Stimulated activated effector memory CD8-positive, alpha-beta T cell treated with anti-CD3 and anti-CD28 coated beads, Interleukin-12 subunit alpha, Interleukin-12 subunit beta, amount 100 ng/mL, for 72 hours (primary cell): Measurements from ENCODE around the gene GCKR.

Experiments
- ATAC-seq: fragments of 150-1000 bp; cut with Tn5 transposase; 2 replicates; pipeline ENCODE4 v1.10.0; 2021
- DNase-seq, 2 donors: peaks; one replicate each; pipeline ENCODE4 v3.0.0; 2021 to 2022; ENCODE audit warnings: low spot score in 2 of 2
- H3K27ac Mint-ChIP-seq: one replicate; pipeline ENCODE4 v1.8.0; 2022; ENCODE audit warnings: mild to moderate bottlenecking, mixed read lengths
- H3K36me3 Mint-ChIP-seq: one replicate; pipeline ENCODE4 v1.8.0; 2022; ENCODE audit warnings: mild to moderate bottlenecking, mixed read lengths
- H3K4me1 Mint-ChIP-seq: one replicate; pipeline ENCODE4 v1.8.0; 2022; ENCODE audit warnings: mixed read lengths
- H3K4me3 Mint-ChIP-seq: one replicate; pipeline ENCODE4 v1.8.0; 2022; ENCODE audit warnings: mild to moderate bottlenecking, mixed read lengths
- H3K9me3 Mint-ChIP-seq: one replicate; pipeline ENCODE4 v1.8.0; 2022; ENCODE audit warnings: mixed read lengths

Gene GCKR, protein sequence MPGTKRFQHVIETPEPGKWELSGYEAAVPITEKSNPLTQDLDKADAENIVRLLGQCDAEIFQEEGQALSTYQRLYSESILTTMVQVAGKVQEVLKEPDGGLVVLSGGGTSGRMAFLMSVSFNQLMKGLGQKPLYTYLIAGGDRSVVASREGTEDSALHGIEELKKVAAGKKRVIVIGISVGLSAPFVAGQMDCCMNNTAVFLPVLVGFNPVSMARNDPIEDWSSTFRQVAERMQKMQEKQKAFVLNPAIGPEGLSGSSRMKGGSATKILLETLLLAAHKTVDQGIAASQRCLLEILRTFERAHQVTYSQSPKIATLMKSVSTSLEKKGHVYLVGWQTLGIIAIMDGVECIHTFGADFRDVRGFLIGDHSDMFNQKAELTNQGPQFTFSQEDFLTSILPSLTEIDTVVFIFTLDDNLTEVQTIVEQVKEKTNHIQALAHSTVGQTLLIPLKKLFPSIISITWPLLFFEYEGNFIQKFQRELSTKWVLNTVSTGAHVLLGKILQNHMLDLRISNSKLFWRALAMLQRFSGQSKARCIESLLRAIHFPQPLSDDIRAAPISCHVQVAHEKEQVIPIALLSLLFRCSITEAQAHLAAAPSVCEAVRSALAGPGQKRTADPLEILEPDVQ

GRCh38 chr2:27496357-27497287, at the start of gene GCKR:
TSS of gene GCKR (plus strand) at chr2:27496839. CDS start at chr2:27496905, 66 bp downstream.
- ATAC-seq (no peak), DNase-seq (no peak)
- H3K27ac Mint-ChIP-seq: no peak within 1 kb of the TSS
- no peaks in the 10 kb centered on the region for H3K36me3 Mint-ChIP-seq
- peaks cover 5% of the 10 kb centered on the region for H3K4me1 Mint-ChIP-seq
- H3K4me3 Mint-ChIP-seq: peak within 1 kb of the TSS; percentile 78
- no peaks in the 10 kb centered on the region for H3K9me3 Mint-ChIP-seq

- H3K4me3 Mint-ChIP-seq: no peak overlapping the region
- peaks cover 28% of the 10 kb centered on the region for H3K36me3 Mint-ChIP-seq
- H3K9me3 Mint-ChIP-seq: no peaks in the 10 kb centered on the region
- no peak for ATAC-seq
- no peak overlapping the region for H3K27ac Mint-ChIP-seq
- no peak for DNase-seq
- no peaks in the 10 kb centered on the region for H3K4me1 Mint-ChIP-seq
These were observed 48.3 kb upstream of the GCKR start for GRCh38 chr2:27448381-27448780.

DNA sequence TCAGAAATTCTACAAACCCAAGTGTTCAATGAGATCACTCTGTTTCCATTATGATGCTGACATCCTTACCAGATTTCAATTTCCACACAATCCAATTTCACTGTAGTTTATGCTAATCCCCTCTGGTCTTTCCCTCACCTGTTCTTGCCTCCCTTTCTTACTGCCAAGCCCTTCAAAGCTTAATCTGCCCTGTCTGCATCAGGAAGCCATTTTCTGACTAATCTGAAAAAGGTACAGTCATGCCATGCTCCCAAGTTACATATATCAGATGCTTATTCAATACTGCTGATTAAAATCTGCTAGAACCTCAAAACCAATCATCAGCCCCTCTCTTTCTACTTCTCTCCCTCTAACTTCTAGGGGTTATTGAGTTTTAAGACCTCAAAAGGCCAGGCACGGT, 45.5 kb upstream of the GCKR start:
- no peak for DNase-seq
- no peaks in the 10 kb centered on the region for H3K4me1 Mint-ChIP-seq
- no peak overlapping the region for H3K27ac Mint-ChIP-seq
- no peak overlapping the region for H3K4me3 Mint-ChIP-seq
- ATAC-seq: peak; percentile 83
- no peaks in the 10 kb centered on the region for H3K9me3 Mint-ChIP-seq
- H3K36me3 Mint-ChIP-seq: peaks cover 21% of the 10 kb centered on the region

DNA sequence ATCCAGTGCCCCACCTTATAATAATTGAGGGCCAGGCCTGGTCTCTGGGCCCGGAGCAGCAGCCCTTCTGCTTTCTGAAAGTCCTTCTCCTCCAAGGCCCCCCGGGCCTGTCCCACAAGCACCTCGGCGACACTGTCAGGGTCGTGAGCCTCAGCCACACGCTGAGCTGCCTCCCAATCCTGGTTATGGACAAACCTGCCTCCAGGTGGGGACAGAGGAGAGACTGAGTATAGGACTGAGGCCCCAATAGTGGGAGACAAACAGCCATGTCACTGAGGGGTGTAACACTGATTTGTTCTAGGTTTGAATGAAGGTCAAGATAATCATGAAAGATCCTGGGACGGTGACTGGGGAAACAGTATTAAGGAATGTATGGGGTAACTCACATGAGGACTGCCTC, 42.7 kb upstream of the GCKR start:
- Mint-ChIP-seq H3K4me1 (no peaks in the 10 kb centered on the region), H3K4me3 (no peak overlapping the region), H3K36me3 (peaks cover 20% of the 10 kb centered on the region), H3K27ac (peak overlapping the region; percentile 86), H3K9me3 (no peaks in the 10 kb centered on the region)
- DNase-seq (no peak), ATAC-seq (no peak)

- DNase-seq: no peak
- Mint-ChIP-seq H3K27ac (no peak overlapping the region), H3K9me3 (no peaks in the 10 kb centered on the region), H3K4me3 (no peak overlapping the region), H3K36me3 (peaks cover 10% of the 10 kb centered on the region), H3K4me1 (no peaks in the 10 kb centered on the region)
- no peak for ATAC-seq
These were observed 35.5 kb upstream of the GCKR start for GRCh38 chr2:27461118-27461517.

- Mint-ChIP-seq H3K4me3 (no peak overlapping the region), H3K27ac (no peak overlapping the region), H3K9me3 (no peaks in the 10 kb centered on the region), H3K36me3 (no peaks in the 10 kb centered on the region), H3K4me1 (no peaks in the 10 kb centered on the region)
- DNase-seq (no peak), ATAC-seq (no peak)
These were observed 32.2 kb upstream of the GCKR start for GRCh38 chr2:27464443-27464842.

- Mint-ChIP-seq H3K36me3 (peaks cover 17% of the 10 kb centered on the region), H3K4me1 (no peaks in the 10 kb centered on the region), H3K9me3 (no peaks in the 10 kb centered on the region), H3K4me3 (no peak overlapping the region), H3K27ac (no peak overlapping the region)
- DNase-seq (no peak), ATAC-seq (no peak)
These were observed 24.7 kb upstream of the GCKR start for GRCh38 chr2:27471961-27472360.

DNA sequence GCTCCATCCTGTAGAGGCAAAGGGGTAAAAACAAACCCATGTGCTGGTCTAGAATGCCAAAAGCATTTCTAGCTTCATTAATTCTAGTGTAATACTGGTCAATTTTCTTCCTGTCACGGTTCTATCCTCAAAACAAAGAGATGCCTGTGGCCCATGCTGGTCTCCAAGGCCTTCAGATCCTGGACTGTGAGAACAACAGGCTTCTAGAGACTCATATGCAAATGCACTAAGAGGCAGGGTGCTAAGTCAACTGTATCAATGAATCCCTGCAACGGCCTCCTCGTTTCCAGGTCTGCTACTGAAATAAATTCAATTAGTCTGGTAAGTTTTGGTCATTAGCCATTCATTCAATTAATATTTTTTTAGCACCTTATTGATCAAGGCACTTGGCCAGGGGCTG, 11.1 kb upstream of the GCKR start:
- ATAC-seq (no peak), DNase-seq (no peak)
- no peaks in the 10 kb centered on the region for H3K9me3 Mint-ChIP-seq
- no peak overlapping the region for H3K4me3 Mint-ChIP-seq
- H3K36me3 Mint-ChIP-seq: peaks cover 20% of the 10 kb centered on the region
- peaks cover 15% of the 10 kb centered on the region for H3K4me1 Mint-ChIP-seq
- no peak overlapping the region for H3K27ac Mint-ChIP-seq

GRCh38 chr2:27489118-27489497, 7.5 kb upstream of the GCKR start:
- Mint-ChIP-seq H3K4me3 (peak overlapping the region; percentile 84), H3K36me3 (peaks cover under 1% of the 10 kb centered on the region), H3K27ac (peak overlapping the region; percentile 83), H3K9me3 (no peaks in the 10 kb centered on the region), H3K4me1 (peaks cover 15% of the 10 kb centered on the region)
- ATAC-seq (no peak), DNase-seq (no peak)

GRCh38 chr2:27489498-27490397, 6.9 kb upstream of the GCKR start, which contains the start of gene IFT172:
TSS of gene IFT172 (minus strand) at chr2:27489743. CDS start at chr2:27489653, 90 bp downstream.
- DNase-seq: peak; percentile 91 to 98
- no peaks in the 10 kb centered on the region for H3K36me3 Mint-ChIP-seq
- H3K4me3 Mint-ChIP-seq: peak within 1 kb of the TSS; percentile 84

DNA sequence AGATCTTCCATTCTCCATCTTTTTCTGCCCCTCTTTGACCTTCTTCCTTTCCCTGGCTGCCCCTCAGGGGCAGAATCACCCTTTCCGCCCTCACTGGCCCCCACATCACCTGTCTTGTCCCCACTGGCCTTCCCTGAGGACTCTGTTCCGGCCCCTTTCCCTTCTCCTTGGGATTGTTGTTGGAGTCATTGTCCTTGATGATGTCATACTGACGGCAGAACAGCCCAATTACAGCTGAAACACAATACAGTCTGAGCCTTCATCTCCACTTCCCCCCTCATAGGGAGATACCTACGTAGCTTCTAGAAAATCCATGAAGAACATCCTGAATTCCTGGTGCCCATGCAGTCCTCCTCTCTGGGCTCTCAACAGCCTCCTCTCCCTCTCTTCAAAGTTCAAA, 4.1 kb upstream of the GCKR start:
- DNase-seq (no peak), ATAC-seq (no peak)
- peaks cover 20% of the 10 kb centered on the region for H3K4me1 Mint-ChIP-seq
- no peaks in the 10 kb centered on the region for H3K9me3 Mint-ChIP-seq
- H3K4me3 Mint-ChIP-seq: no peak overlapping the region
- peak overlapping the region; percentile 68 for H3K27ac Mint-ChIP-seq
- H3K36me3 Mint-ChIP-seq: no peaks in the 10 kb centered on the region

More at GRCh38 chr2:27489498-27490397, 6.9 kb upstream of the GCKR start, which contains the start of gene IFT172:
- Mint-ChIP-seq H3K27ac (peak within 1 kb of the TSS; percentile 83), H3K9me3 (no peaks in the 10 kb centered on the region), H3K4me1 (peaks cover 15% of the 10 kb centered on the region)
- peak; percentile 98 for ATAC-seq

GRCh38 chr2:27493948-27494283, 2.7 kb upstream of the GCKR start:
- Mint-ChIP-seq H3K4me3 (peak overlapping the region; percentile 78), H3K27ac (no peak overlapping the region), H3K36me3 (no peaks in the 10 kb centered on the region), H3K9me3 (no peaks in the 10 kb centered on the region), H3K4me1 (peaks cover 20% of the 10 kb centered on the region)
- DNase-seq (no peak), ATAC-seq (no peak)

DNA sequence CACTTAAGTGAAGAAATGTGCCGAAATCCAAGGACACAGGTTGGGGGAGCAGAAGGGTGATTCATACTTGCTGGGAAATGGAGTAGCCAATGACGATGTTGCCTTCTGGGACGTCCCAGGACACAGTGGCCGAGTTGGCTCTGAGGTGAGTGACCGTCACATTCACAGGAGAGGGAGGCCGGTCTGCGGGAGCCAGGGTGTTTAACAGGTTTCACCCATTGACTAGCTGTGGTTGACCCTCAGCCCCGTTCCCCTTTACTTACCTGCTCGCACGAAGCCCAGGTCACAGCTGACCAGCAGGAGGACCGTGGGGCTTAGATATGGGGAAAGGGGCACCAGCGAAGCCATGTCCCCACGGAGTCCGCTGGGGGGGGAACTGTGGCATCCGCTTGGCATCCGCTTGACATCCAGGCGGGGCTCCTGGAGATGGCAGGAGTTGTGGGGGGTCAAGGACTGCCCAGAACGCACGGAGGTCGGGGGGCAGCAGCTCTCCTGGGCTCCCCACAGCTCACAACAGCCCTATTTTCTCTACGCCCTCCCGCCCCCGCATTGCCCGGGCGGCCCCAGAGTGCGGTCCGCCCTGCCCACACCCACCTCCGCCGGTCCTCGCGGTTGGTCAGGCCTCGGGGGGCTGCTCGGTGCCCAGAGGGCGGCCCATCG, 2.2 kb upstream of the GCKR start:
- H3K4me1 Mint-ChIP-seq: peaks cover 16% of the 10 kb centered on the region
- DNase-seq (no peak), ATAC-seq (no peak)
- H3K4me3 Mint-ChIP-seq: peak overlapping the region; percentile 78
- no peaks in the 10 kb centered on the region for H3K36me3 Mint-ChIP-seq
- H3K27ac Mint-ChIP-seq: no peak overlapping the region
- no peaks in the 10 kb centered on the region for H3K9me3 Mint-ChIP-seq

DNA sequence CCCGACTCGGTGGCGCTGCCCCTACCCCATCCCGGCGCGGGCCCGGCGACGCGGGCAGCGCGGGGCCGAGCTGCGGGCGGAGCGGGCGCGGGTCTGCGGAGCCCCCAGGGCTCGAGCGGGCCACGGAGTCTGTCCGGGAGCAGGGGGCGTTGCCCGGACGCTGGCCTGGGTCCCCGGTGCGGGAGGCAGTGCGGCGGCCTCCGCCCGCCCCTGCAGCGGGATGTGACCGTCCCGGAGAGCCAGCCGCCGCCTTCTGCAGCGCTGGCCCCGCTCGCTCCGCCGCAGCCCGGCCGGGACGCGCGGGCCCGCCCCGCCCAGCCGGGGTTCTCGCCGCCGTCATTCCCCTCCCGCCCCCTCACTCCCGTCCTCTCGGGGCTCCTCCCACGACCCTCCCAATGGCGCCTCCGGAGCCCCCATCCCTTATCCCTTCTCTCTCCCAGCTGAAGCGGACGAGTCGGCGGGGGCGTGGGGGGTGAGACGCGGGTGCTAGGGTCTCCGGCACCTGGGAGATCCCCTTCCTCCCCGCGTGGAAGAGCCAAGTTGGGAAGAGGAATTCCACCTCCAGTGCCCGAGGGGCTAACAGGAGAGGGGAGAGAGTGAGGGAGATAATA, 1.6 kb upstream of the GCKR start, which contains the start of gene FNDC4:
FNDC4 (minus strand) TSS at position 257 of the 611 bp plus-strand sequence. CDS start 521 bp downstream, outside the sequence.
- no peaks in the 10 kb centered on the region for H3K36me3 Mint-ChIP-seq
- ATAC-seq: peak; percentile 74
- H3K4me3 Mint-ChIP-seq: peak within 1 kb of the TSS; percentile 78
- no peak for DNase-seq
- peaks cover 10% of the 10 kb centered on the region for H3K4me1 Mint-ChIP-seq
- peak within 1 kb of the TSS; percentile 54 for H3K27ac Mint-ChIP-seq
- H3K9me3 Mint-ChIP-seq: no peaks in the 10 kb centered on the region
